Tibial nerve (tissue), 4 donors: Measurements from ENCODE around the gene CALM3.

ENCODE experiments used
- EP300 ChIP-seq, 2 donors: sonication (generic); formaldehyde crosslinking; IDR thresholded peaks; one replicate each; pipeline ENCODE4 v1.6.1; 2017; ENCODE audit warnings: antibody characterized with exemption in 2 of 2, mild to moderate bottlenecking in 1 of 2
- POLR2A ChIP-seq, 2 donors: fragments of 450-650 bp; IDR thresholded peaks; one replicate each; pipeline ENCODE4 v1.6.1; 2017; ENCODE audit warnings: antibody characterized with exemption in 2 of 2, mild to moderate bottlenecking in 2 of 2, moderate library complexity in 2 of 2
- TF ChIP-seq, protein P1 (sequence below), 5 experiments: fragments of 200-600 bp in 3 of 5; fragments of 450-650 bp in 2 of 5; sonication (generic) in 3 of 5; IDR thresholded peaks; one replicate each; pipeline ENCODE4 v1.5.1; 2016 to 2019; ENCODE audit warnings: antibody characterized with exemption in 5 of 5, mild to moderate bottlenecking in 3 of 5, moderate library complexity in 2 of 5

DNA sequence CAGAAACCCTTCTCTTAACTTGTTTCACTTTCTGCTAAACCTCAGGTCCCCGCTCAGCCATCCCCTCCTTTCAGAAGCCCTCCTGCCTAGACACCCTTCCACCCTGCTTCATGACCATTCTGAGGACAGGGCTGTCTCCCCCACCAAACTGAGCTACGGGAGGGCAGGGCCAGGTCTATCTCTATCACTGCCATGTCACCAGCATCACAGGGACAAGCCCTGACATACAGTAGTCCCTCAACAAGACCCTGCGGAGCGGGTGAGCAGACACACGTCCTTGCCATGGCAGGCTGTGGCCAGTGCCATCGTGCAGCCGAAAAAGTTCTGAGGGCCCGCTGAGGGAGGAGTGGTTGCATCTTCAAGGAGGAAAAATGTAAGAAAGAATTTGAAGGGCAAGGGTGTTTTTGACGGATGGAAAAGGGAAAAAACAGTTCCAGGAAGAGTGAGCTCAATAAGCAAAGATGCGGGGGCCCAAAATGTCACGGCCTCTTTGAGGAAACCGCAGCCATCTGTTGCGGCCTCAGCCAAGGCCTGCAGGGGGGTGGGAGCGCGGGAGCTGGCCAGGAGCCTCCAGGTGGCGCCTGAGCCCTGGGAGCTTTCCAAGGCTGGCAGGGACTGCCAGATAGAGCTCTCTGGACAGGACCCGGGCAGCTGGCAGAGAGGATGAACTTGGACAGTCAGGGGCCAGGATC lies 15.6 kb downstream of the CALM3 start:
- TF ChIP-seq, protein P1, sequence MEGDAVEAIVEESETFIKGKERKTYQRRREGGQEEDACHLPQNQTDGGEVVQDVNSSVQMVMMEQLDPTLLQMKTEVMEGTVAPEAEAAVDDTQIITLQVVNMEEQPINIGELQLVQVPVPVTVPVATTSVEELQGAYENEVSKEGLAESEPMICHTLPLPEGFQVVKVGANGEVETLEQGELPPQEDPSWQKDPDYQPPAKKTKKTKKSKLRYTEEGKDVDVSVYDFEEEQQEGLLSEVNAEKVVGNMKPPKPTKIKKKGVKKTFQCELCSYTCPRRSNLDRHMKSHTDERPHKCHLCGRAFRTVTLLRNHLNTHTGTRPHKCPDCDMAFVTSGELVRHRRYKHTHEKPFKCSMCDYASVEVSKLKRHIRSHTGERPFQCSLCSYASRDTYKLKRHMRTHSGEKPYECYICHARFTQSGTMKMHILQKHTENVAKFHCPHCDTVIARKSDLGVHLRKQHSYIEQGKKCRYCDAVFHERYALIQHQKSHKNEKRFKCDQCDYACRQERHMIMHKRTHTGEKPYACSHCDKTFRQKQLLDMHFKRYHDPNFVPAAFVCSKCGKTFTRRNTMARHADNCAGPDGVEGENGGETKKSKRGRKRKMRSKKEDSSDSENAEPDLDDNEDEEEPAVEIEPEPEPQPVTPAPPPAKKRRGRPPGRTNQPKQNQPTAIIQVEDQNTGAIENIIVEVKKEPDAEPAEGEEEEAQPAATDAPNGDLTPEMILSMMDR (IDR thresholded peaks at IDR 0.05) = peak in 1 of 5 experiments; percentile 15
- TF ChIP-seq POLR2A (IDR thresholded peaks at IDR 0.05) = no peak
- no peak for TF ChIP-seq EP300 (IDR thresholded peaks at IDR 0.05)
